GM21390 (cell line): ENCODE data around the gene GBF1.
"Not testable (repeated sequence)": the region's sequence is repeated elsewhere in the genome, so short reads cannot be mapped to it uniquely, and the experiment has no call there.

ENCODE experiments used
- ATAC-seq: cut with Tn5 transposase; IDR thresholded peaks from one replicate; pipeline ENCODE4 v1.9.1; 2021; ENCODE audit not compliant: unreplicated experiment

GBF1 gene

GRCh38 chr10:102268375-102268888 is 23.1 kb downstream of the GBF1 start:
- no peak for ATAC-seq

GRCh38 chr10:102269017-102269416 is 23.7 kb downstream of the GBF1 start:
- no peak for ATAC-seq

- ATAC-seq: no peak
Observed at GRCh38 chr10:102274062-102274461, 28.7 kb downstream of the GBF1 start.

GRCh38 chr10:102275343-102275742 is 30.0 kb downstream of the GBF1 start:
- ATAC-seq: no peak

GRCh38 chr10:102279104-102279503 is 33.8 kb downstream of the GBF1 start:
- ATAC-seq: no peak

- no peak for ATAC-seq
Observed at GRCh38 chr10:102280397-102281101, 35.2 kb downstream of the GBF1 start.

- no peak for ATAC-seq
Observed at GRCh38 chr10:102281102-102281487, 35.8 kb downstream of the GBF1 start.

- no peak for ATAC-seq
Observed at GRCh38 chr10:102283488-102283887, 38.2 kb downstream of the GBF1 start.

GRCh38 chr10:102283890-102284289 is 38.6 kb downstream of the GBF1 start:
- no peak for ATAC-seq

GRCh38 chr10:102284531-102284930 is 39.2 kb downstream of the GBF1 start:
- ATAC-seq: no peak

- ATAC-seq: no peak
Observed at GRCh38 chr10:102285133-102285532, 39.8 kb downstream of the GBF1 start.

- ATAC-seq: no peak
Observed at GRCh38 chr10:102286216-102286615, 40.9 kb downstream of the GBF1 start.

GRCh38 chr10:102287538-102287937 is 42.2 kb downstream of the GBF1 start:
- ATAC-seq: no peak

- ATAC-seq: no peak
Observed at GRCh38 chr10:102287991-102288390, 42.7 kb downstream of the GBF1 start.

- no peak for ATAC-seq
Observed at GRCh38 chr10:102289356-102289755, 44.0 kb downstream of the GBF1 start.

GRCh38 chr10:102289840-102290239 is 44.5 kb downstream of the GBF1 start:
- no peak for ATAC-seq

- ATAC-seq: no peak
Observed at GRCh38 chr10:102291221-102291905, 46.0 kb downstream of the GBF1 start.

GRCh38 chr10:102297101-102297500 is 51.8 kb downstream of the GBF1 start:
- no peak for ATAC-seq

GRCh38 chr10:102298899-102299298 is 53.6 kb downstream of the GBF1 start:
- no peak for ATAC-seq

GRCh38 chr10:102299873-102300272 is 54.5 kb downstream of the GBF1 start:
- ATAC-seq: no peak

- ATAC-seq: no peak
Observed at GRCh38 chr10:102300278-102300843, 55.0 kb downstream of the GBF1 start.

- not testable (repeated sequence) for ATAC-seq
Observed at GRCh38 chr10:102300912-102301311, 55.6 kb downstream of the GBF1 start.
